ENCODE data around the gene TBX15.
"Not testable (repeated sequence)": the region's sequence is repeated elsewhere in the genome, so short reads cannot be mapped to it uniquely, and the experiment has no call there.

Gene TBX15

GRCh38 chr1:118918230-118918939 lies 69.8 kb downstream of the TBX15 start:
- no peak for ATAC-seq
- no peak for TF ChIP-seq ZNF70 (CRISPR knock-in tag; IDR thresholded peaks at IDR 0.05)
- TF ChIP-seq SNAI2 (CRISPR knock-in tag; IDR thresholded peaks at IDR 0.05), result no peak
- TF ChIP-seq ZFP3 (CRISPR knock-in tag; IDR thresholded peaks at IDR 0.05), result no peak
- TF ChIP-seq OSR1 (CRISPR knock-in tag; IDR thresholded peaks at IDR 0.05), result no peak
- no peak for TF ChIP-seq TOX (CRISPR knock-in tag; IDR thresholded peaks at IDR 0.05; ENCODE audit: borderline replicate concordance)
- no peak for TF ChIP-seq CSDC2 (CRISPR knock-in tag; IDR thresholded peaks at IDR 0.05)
- TF ChIP-seq TSHZ2 (CRISPR knock-in tag; IDR thresholded peaks at IDR 0.05), result no peak
- TF ChIP-seq ZFP30 (CRISPR knock-in tag; IDR thresholded peaks at IDR 0.05), result no peak
- TF ChIP-seq ZNF8 (CRISPR knock-in tag; IDR thresholded peaks at IDR 0.05), result no peak
- no peak for TF ChIP-seq PATZ1 (CRISPR knock-in tag; IDR thresholded peaks at IDR 0.05; ENCODE audit: borderline replicate concordance)
- TF ChIP-seq POU6F1 (CRISPR knock-in tag; IDR thresholded peaks at IDR 0.05; ENCODE audit: borderline replicate concordance, low read depth), result no peak
- TF ChIP-seq CSRNP3 (CRISPR knock-in tag; IDR thresholded peaks at IDR 0.05), result no peak
- no peak for TF ChIP-seq ISL1 (CRISPR knock-in tag; IDR thresholded peaks at IDR 0.05)
- TF ChIP-seq BACH2 (CRISPR knock-in tag; IDR thresholded peaks at IDR 0.05; ENCODE audit: borderline replicate concordance), result no peak
- no peak for TF ChIP-seq RARB (CRISPR knock-in tag; IDR thresholded peaks at IDR 0.05)
- no peak for TF ChIP-seq GLIS3 (CRISPR knock-in tag; IDR thresholded peaks at IDR 0.05)
- TF ChIP-seq CREB5 (CRISPR knock-in tag; IDR thresholded peaks at IDR 0.05; ENCODE audit: low read depth), result no peak

GRCh38 chr1:118916346-118916745 lies 71.8 kb downstream of the TBX15 start:
- not testable (repeated sequence) for ATAC-seq

- no peak for ATAC-seq
- TF ChIP-seq PPARA (CRISPR knock-in tag; IDR thresholded peaks at IDR 0.05; ENCODE audit: borderline replicate concordance), result no peak
- TF ChIP-seq ZNF565 (CRISPR knock-in tag; conservative IDR thresholded peaks at IDR 0.05; ENCODE audit: low read depth), result no peak
- TF ChIP-seq ARNTL (CRISPR knock-in tag; IDR thresholded peaks at IDR 0.05; ENCODE audit: borderline replicate concordance, low read depth), result no peak
- no peak for TF ChIP-seq TOX (CRISPR knock-in tag; IDR thresholded peaks at IDR 0.05; ENCODE audit: borderline replicate concordance)
- TF ChIP-seq ESRRG (CRISPR knock-in tag; IDR thresholded peaks at IDR 0.05), result no peak
- TF ChIP-seq TCF4 (CRISPR knock-in tag; IDR thresholded peaks at IDR 0.05; ENCODE audit: borderline replicate concordance), result no peak
- TF ChIP-seq RARB (CRISPR knock-in tag; IDR thresholded peaks at IDR 0.05), result no peak
Observed at GRCh38 chr1:118914379-118915161, 73.6 kb downstream of the TBX15 start.
